Glutamatergic neuron (in vitro differentiated cells): ENCODE measurements around the gene ENDOU. TPM values are rescaled to one million over a fixed set of nuclear protein-coding genes. Genes with fewer than 3 reads are reported as not detected.

ENCODE experiments used
- DNase-seq: peaks from one replicate; pipeline ENCODE4 v3.0.0; 2022
- H3K27ac Mint-ChIP-seq: one replicate; pipeline ENCODE4 v1.8.0; 2020; ENCODE audit warnings: mild to moderate bottlenecking, mixed read lengths, inconsistent platforms; ENCODE audit not compliant: unreplicated experiment
- H3K27me3 Mint-ChIP-seq: one replicate; pipeline ENCODE4 v1.8.0; 2020; ENCODE audit warnings: mild to moderate bottlenecking, moderate library complexity, mixed read lengths, inconsistent platforms; ENCODE audit not compliant: unreplicated experiment
- H3K36me3 Mint-ChIP-seq: one replicate; pipeline ENCODE4 v1.8.0; 2020; ENCODE audit warnings: mild to moderate bottlenecking, mixed read lengths, inconsistent platforms; ENCODE audit not compliant: unreplicated experiment
- H3K4me1 Mint-ChIP-seq: one replicate; pipeline ENCODE4 v1.8.0; 2020; ENCODE audit warnings: mild to moderate bottlenecking, low read depth, mixed read lengths, inconsistent platforms; ENCODE audit not compliant: unreplicated experiment
- H3K4me3 Mint-ChIP-seq: one replicate; pipeline ENCODE4 v1.8.0; 2020; ENCODE audit warnings: mild to moderate bottlenecking, mixed read lengths, inconsistent platforms; ENCODE audit not compliant: unreplicated experiment
- H3K9me3 Mint-ChIP-seq: one replicate; pipeline ENCODE4 v1.8.0; 2020; ENCODE audit warnings: mild to moderate bottlenecking, moderate library complexity, mixed read lengths, inconsistent platforms; ENCODE audit not compliant: unreplicated experiment
- total RNA-seq: library from RNA; stranded (reverse); fragmentation: NEBNext Ultra II Directional; extraction: Animal tissue kit (Norgen Biotek cat#: 25700); gene quantifications from one replicate; pipeline ENCODE4 v1.2.1, GENCODE V29; 2021; ENCODE audit not compliant: unreplicated experiment
- TF ChIP-seq, protein P1 (sequence below): fragments of 200-600 bp; sonication (generic); IDR thresholded peaks from one replicate; pipeline ENCODE4 v1.5.0; 2021; ENCODE audit not compliant: partially characterized antibody, unreplicated experiment

Gene ENDOU
- total RNA-seq, 1 donor from 2014 or later, result not detected

DNA sequence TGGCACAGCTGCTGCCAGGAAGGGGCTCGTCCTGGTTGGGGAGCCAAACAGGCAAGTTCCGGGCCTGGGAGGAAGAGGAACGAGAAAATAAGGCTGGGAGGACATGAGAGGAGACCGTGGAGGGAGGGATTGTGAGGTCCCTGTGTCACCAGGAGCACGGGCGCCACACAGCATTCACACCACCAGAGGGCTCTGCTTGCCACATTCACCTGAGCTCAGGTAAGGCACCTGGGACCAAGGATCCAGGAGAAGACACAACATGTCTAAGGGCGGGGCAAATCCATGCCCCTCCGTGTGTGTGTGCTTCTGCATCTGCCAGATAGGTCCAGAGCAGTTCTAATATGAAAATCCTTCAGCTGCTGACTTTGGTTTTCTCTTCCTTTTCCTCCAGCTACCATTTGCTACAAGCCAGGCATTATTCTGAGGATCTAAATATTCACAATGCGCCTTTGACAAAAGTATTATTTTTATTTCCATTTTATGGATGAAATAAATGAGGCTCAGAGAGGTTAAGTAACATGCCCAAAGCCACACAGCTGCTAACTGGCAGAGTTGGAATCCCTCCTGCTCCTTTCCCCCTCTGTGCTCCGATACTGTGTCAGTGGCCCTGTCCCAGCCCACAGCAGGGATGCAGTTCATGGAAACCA lies 18.8 kb upstream of the ENDOU start:
- Mint-ChIP-seq H3K4me1 (peaks cover 10% of the 10 kb centered on the region), H3K27ac (peak overlapping the region; percentile 13), H3K4me3 (no peak overlapping the region), H3K9me3 (peaks cover 17% of the 10 kb centered on the region), H3K27me3 (peaks cover 19% of the 10 kb centered on the region), H3K36me3 (no peaks in the 10 kb centered on the region)
- DNase-seq, result no peak
- TF ChIP-seq, protein P1, sequence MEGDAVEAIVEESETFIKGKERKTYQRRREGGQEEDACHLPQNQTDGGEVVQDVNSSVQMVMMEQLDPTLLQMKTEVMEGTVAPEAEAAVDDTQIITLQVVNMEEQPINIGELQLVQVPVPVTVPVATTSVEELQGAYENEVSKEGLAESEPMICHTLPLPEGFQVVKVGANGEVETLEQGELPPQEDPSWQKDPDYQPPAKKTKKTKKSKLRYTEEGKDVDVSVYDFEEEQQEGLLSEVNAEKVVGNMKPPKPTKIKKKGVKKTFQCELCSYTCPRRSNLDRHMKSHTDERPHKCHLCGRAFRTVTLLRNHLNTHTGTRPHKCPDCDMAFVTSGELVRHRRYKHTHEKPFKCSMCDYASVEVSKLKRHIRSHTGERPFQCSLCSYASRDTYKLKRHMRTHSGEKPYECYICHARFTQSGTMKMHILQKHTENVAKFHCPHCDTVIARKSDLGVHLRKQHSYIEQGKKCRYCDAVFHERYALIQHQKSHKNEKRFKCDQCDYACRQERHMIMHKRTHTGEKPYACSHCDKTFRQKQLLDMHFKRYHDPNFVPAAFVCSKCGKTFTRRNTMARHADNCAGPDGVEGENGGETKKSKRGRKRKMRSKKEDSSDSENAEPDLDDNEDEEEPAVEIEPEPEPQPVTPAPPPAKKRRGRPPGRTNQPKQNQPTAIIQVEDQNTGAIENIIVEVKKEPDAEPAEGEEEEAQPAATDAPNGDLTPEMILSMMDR, result peak; percentile 20

DNA sequence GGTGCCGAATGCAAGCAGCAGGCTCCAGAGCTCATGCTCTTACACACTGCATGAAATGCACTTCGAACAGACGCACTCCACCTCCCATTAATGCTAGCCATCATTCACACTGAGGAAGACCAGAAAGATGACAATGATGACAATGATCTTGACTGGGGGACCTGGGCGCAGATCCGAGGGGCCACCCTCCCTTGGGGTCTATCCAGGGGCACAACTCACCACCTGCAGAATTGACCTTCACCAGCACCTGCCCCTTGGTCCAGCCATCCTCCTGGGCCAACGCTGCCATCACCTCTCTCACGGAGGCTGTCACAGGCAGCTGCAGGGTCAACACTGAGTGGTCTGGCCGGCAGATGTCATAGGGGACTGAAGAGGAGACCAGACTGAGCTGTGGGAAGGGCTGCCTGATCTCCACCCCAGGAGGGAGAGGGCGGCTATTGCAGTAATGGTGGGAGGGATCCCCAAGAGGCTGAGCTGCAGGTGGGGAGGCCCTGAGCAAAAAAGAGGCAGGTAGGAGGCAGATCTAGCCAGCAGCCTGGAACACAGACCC lies 18.1 kb upstream of the ENDOU start:
- H3K27ac Mint-ChIP-seq, result peak overlapping the region; percentile 13
- H3K36me3 Mint-ChIP-seq, result no peaks in the 10 kb centered on the region
- peaks cover 10% of the 10 kb centered on the region for H3K4me1 Mint-ChIP-seq
- peaks cover 19% of the 10 kb centered on the region for H3K9me3 Mint-ChIP-seq
- peaks cover 16% of the 10 kb centered on the region for H3K27me3 Mint-ChIP-seq
- TF ChIP-seq, protein P1, result no peak
- H3K4me3 Mint-ChIP-seq, result peak overlapping the region; percentile 30
- DNase-seq, result no peak

DNA sequence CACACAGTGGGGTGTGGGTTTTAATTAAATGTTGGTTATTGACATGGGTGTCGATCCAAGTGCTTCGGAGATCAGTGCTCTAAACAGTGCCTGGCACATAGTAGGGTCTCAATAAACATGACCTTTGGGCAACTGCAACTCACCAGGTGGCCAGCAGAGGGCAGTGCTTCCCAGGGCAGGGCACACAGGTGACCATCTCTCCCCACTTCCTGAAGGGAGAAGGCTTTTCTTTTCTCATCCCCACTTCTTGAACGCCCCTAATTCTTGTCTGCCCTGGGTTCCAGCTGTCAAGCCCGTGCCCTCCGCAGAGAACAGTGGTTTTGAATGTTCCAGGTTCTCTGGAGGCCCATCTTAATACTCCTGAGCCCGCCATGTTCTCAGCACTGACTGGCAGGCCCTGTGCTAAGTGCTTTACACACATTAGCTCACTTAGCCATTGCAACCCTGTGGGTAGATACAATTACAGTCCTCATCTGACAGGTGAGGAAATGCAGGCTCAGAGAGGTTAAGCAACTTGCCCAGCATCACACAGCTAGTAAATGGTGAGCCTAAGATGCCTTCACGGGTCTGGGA lies 17.0 kb upstream of the ENDOU start:
- Mint-ChIP-seq H3K9me3 (peaks cover 19% of the 10 kb centered on the region), H3K27ac (no peak overlapping the region), H3K4me1 (peaks cover 11% of the 10 kb centered on the region), H3K36me3 (no peaks in the 10 kb centered on the region), H3K4me3 (no peak overlapping the region), H3K27me3 (peaks cover 16% of the 10 kb centered on the region)
- TF ChIP-seq, protein P1, result peak; percentile 96
- peak; percentile 57 for DNase-seq

DNA sequence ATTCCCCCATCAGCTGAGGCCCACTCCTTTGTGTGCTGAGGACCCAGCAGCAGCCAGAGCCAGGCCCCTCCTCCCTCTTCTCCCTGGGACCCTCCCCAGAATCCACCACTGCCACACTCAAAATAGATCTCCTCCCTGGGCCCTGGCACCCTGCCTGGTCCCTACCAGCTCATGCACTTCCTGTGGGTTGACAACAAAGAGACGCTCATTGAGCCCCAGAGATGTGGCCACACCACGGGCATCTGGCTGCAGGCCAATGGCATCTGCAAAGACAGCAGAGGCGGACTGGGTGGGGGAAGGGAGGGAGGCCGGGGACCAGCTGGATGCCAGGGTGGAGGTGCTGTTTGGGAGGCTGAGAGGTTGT lies 16.0 kb upstream of the ENDOU start:
- Mint-ChIP-seq H3K27ac (peak overlapping the region; percentile 28), H3K4me1 (peaks cover 16% of the 10 kb centered on the region), H3K4me3 (no peak overlapping the region), H3K9me3 (peaks cover 20% of the 10 kb centered on the region), H3K27me3 (peaks cover 19% of the 10 kb centered on the region), H3K36me3 (no peaks in the 10 kb centered on the region)
- TF ChIP-seq, protein P1, result no peak
- DNase-seq, result no peak

DNA sequence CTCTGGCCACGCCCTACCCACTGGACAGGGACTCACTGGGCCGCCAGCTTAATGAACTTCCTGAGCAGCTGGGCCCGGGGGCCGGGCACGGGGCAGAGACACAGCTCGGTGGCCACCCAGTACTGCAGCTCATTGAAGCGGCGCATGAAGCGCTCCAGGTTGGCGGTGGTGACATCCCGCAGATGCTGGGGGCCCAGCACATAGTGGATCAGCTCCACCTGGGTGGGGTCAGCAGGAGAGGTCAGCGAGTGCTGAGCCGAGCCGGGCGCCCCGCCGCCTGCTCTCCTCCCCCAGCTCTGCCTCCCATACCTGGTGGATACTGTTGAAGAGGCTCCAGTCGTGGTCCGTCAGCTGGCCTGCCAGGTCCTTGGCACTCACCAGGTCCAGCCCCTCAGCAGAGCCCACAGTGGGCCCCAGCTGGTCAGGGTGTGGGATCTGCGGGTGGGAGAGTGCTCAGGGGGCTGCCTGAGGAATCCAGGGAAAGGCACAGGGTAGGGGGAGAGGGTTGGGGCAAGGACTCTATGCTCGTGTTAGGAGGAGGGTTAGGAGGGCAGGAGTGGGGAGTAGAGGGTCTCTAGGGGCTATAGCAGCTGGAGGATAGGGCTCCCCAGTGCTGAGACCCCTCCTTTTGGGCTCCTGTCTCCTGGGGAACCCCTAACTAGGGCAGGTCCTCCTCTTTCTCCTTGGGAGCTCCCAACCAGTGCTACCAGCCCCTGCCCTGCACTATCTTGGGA lies 15.5 kb upstream of the ENDOU start:
- no peak for DNase-seq
- H3K36me3 Mint-ChIP-seq, result no peaks in the 10 kb centered on the region
- H3K27ac Mint-ChIP-seq, result no peak overlapping the region
- peaks cover 21% of the 10 kb centered on the region for H3K9me3 Mint-ChIP-seq
- TF ChIP-seq, protein P1, result no peak
- no peak overlapping the region for H3K4me3 Mint-ChIP-seq
- peaks cover 16% of the 10 kb centered on the region for H3K4me1 Mint-ChIP-seq
- H3K27me3 Mint-ChIP-seq, result peaks cover 20% of the 10 kb centered on the region
